Naive thymus-derived CD8-positive, alpha-beta T cell (primary cell): ENCODE results near the gene TPRKB. TPM values are rescaled to one million over a fixed set of nuclear protein-coding genes. Genes with fewer than 3 reads are reported as not detected.
A peak's percentile ranks its signal among the peaks of the same experiment; 100 is the strongest.
"Not testable (repeated sequence)": the region's sequence is repeated elsewhere in the genome, so short reads cannot be mapped to it uniquely, and the experiment has no call there.

Experiments used
- ATAC-seq, 2 donors: fragments of 150-1000 bp; cut with Tn5 transposase in 1 of 2; sonication (Bioruptor Pico), chemical (Tn5 transposase) in 1 of 2; 1 replicate in 1 of 2; 2 replicates in 1 of 2; pipeline ENCODE4 v1.10.0; 2021; ENCODE audit warnings: mild to moderate bottlenecking in 2 of 2, moderate library complexity in 2 of 2
- POLR2A ChIA-PET: fragments of 350-600 bp; sonication (Branson Sonifier 250); formaldehyde crosslinking; loops from one replicate; lab custom pipeline; 2021; ENCODE audit warnings: antibody characterized with exemption; lab: Charles Lee
- DNase-seq, 10 donors: peaks; one replicate each; pipeline versions ENCODE4 v3.0.0 to v3.0.0-alpha.2; 2020 to 2022
- H3K27ac Mint-ChIP-seq, 10 donors: one replicate each; pipeline ENCODE4 v1.8.0; 2020 to 2022; ENCODE audit warnings: mild to moderate bottlenecking in 10 of 10, mixed read lengths in 10 of 10, moderate library complexity in 4 of 10, inconsistent platforms in 1 of 10
- H3K27me3 Mint-ChIP-seq, 5 donors: one replicate each; pipeline ENCODE4 v1.8.0; 2021 to 2022; ENCODE audit warnings: mixed read lengths in 5 of 5
- H3K36me3 Mint-ChIP-seq, 3 donors: one replicate each; pipeline ENCODE4 v1.8.0; 2020 to 2022; ENCODE audit warnings: mixed read lengths in 3 of 3, mild to moderate bottlenecking in 2 of 3, inconsistent platforms in 1 of 3
- H3K4me1 Mint-ChIP-seq, 4 donors: one replicate each; pipeline ENCODE4 v1.8.0; 2021 to 2022; ENCODE audit warnings: mixed read lengths in 4 of 4
- H3K4me3 Mint-ChIP-seq, 10 donors: one replicate each; pipeline ENCODE4 v1.8.0; 2020 to 2022; ENCODE audit warnings: mild to moderate bottlenecking in 10 of 10, mixed read lengths in 10 of 10, moderate library complexity in 6 of 10, inconsistent platforms in 1 of 10
- H3K9me3 Mint-ChIP-seq, 9 donors: one replicate each; pipeline ENCODE4 v1.8.0; 2020 to 2022; ENCODE audit warnings: mixed read lengths in 9 of 9, mild to moderate bottlenecking in 3 of 9, inconsistent platforms in 1 of 9, moderate library complexity in 1 of 9
- polyA plus RNA-seq, 3 donors: library from polyadenylated mRNA; unstranded; fragments of 300-500 nt; fragmentation: Illumina TruSeq; gene quantifications; one replicate each; pipeline ENCODE4 v1.2.3, GENCODE V29; 2021
- total RNA-seq, 8 experiments: library from RNA in 2 of 8; stranded (reverse) in 2 of 8; gene quantifications; one replicate each; pipeline ENCODE4 v1.2.3 and lab custom pipeline; 2021 to 2026

Gene TPRKB
- total RNA-seq: 10 to 100 TPM; 27.7 to 35.6 TPM
- polyA plus RNA-seq: 10 to 100 TPM; 71.4 to 74.7 (median 72.6) TPM
- total RNA-seq (lab: John Stamatoyannopoulos, UW): 6.9 to 35.1 (median 18.3) reads per million in 6 experiments

- POLR2A ChIA-PET: interaction anchor here (0.8 to 1.8 kb wide), 14 partner anchors 10 to 1974 kb away, joined by 3 to 16 read pairs (median 4); partner anchors contain the start of genes ALMS1, CCT7, DUSP11 and FBXO41
- peak within 1 kb of the TSS; percentile 88 to 96 (median 94) for H3K27ac Mint-ChIP-seq
- peaks cover 17 to 28% (median 21%) of the 10 kb centered on the region in 4 donors for H3K4me1 Mint-ChIP-seq
- H3K27me3 Mint-ChIP-seq: no peaks in the 10 kb centered on the region
- H3K36me3 Mint-ChIP-seq: peaks cover 8 to 31% (median 13%) of the 10 kb centered on the region in 3 donors
- peak within 1 kb of the TSS; percentile 88 to 98 (median 95) for H3K4me3 Mint-ChIP-seq
- peaks cover 0 to 9% (median 0%) of the 10 kb centered on the region in 9 donors for H3K9me3 Mint-ChIP-seq
- DNase-seq (peak; percentile 83 to 98 (median 94)), ATAC-seq (peak; percentile 95 to 97)
These were observed at the start of gene TPRKB for GRCh38 chr2:73736855-73737779. Gene TPRKB, minus strand, starts transcription at chr2:73737345. Its CDS starts 2,776 bp downstream, at chr2:73734569.

GRCh38 chr2:73783883-73784282 is 46.7 kb upstream of the TPRKB start, which contains the start of gene C2orf78:
Gene C2orf78, plus strand, starts transcription at chr2:73784183. Its CDS starts 127 bp downstream, at chr2:73784310.
- peak within 1 kb of the TSS in 1 of 10 donors; percentile 34 for H3K27ac Mint-ChIP-seq
- peaks cover 2 to 13% (median 8%) of the 10 kb centered on the region in 4 donors for H3K4me1 Mint-ChIP-seq
- H3K4me3 Mint-ChIP-seq, ATAC-seq, H3K36me3 Mint-ChIP-seq, H3K27me3 Mint-ChIP-seq, H3K9me3 Mint-ChIP-seq, DNase-seq, POLR2A ChIA-PET: not testable (repeated sequence)

- H3K4me3 Mint-ChIP-seq, H3K27me3 Mint-ChIP-seq, H3K9me3 Mint-ChIP-seq, POLR2A ChIA-PET, H3K36me3 Mint-ChIP-seq, DNase-seq, ATAC-seq: not testable (repeated sequence)
- Mint-ChIP-seq H3K4me1 (peaks cover 3 to 18% (median 12%) of the 10 kb centered on the region in 4 donors), H3K27ac (peak overlapping the region in 1 of 10 donors; percentile 34)
These were observed 46.3 kb upstream of the TPRKB start for GRCh38 chr2:73783402-73783801.

- ATAC-seq (no peak), DNase-seq (no peak)
- H3K4me3 Mint-ChIP-seq: peak overlapping the region; percentile 91 to 100 (median 99)
- peaks cover 0 to 2% (median 0%) of the 10 kb centered on the region in 9 donors for H3K9me3 Mint-ChIP-seq
- POLR2A ChIA-PET: interaction anchor here (0.9 to 1.2 kb wide), 3 partner anchors 10 to 48 kb away, joined by 3 to 6 read pairs (median 5); partner anchors contain the start of gene TPRKB
- peaks cover 0 to 8% (median 2%) of the 10 kb centered on the region in 5 donors for H3K27me3 Mint-ChIP-seq
- H3K4me1 Mint-ChIP-seq: peaks cover 6 to 43% (median 28%) of the 10 kb centered on the region in 4 donors
- peak overlapping the region; percentile 96 to 99 (median 99) for H3K27ac Mint-ChIP-seq
- H3K36me3 Mint-ChIP-seq: peaks cover 0 to 24% (median 11%) of the 10 kb centered on the region in 3 donors
These were observed 43.1 kb upstream of the TPRKB start for GRCh38 chr2:73780237-73780582.

GRCh38 chr2:73779467-73780236 is 42.5 kb upstream of the TPRKB start, which contains the start of gene DUSP11:
Gene DUSP11, minus strand, starts transcription at chr2:73780103. Its CDS starts 129 bp downstream, at chr2:73779974.
- Mint-ChIP-seq H3K4me1 (peaks cover 6 to 47% (median 31%) of the 10 kb centered on the region in 4 donors), H3K36me3 (peaks cover 0 to 29% (median 14%) of the 10 kb centered on the region in 3 donors), H3K27ac (peak within 1 kb of the TSS; percentile 96 to 99 (median 99)), H3K4me3 (peak within 1 kb of the TSS; percentile 91 to 100 (median 99)), H3K27me3 (peaks cover 0 to 8% (median 2%) of the 10 kb centered on the region in 5 donors), H3K9me3 (peaks cover 0 to 2% (median 0%) of the 10 kb centered on the region in 9 donors)
- POLR2A ChIA-PET: interaction anchor here (0.7 to 1.2 kb wide), 4 partner anchors 10 to 49 kb away, joined by 3 to 6 read pairs (median 4); partner anchors contain the start of gene TPRKB
- peak; percentile 92 to 99 (median 96) for DNase-seq
- peak; percentile 97 to 98 for ATAC-seq

GRCh38 chr2:73778867-73779466 is 41.8 kb upstream of the TPRKB start:
- not testable (repeated sequence) for DNase-seq, H3K27me3 Mint-ChIP-seq, ATAC-seq, H3K9me3 Mint-ChIP-seq
- Mint-ChIP-seq H3K4me1 (peaks cover 10 to 53% (median 36%) of the 10 kb centered on the region in 4 donors), H3K27ac (peak overlapping the region; percentile 96 to 99 (median 99)), H3K36me3 (peaks cover 0 to 36% (median 20%) of the 10 kb centered on the region in 3 donors), H3K4me3 (peak overlapping the region; percentile 91 to 100 (median 99))
- POLR2A ChIA-PET: interaction anchor here (0.7 to 1.2 kb wide), 4 partner anchors 9 to 49 kb away, joined by 3 to 6 read pairs (median 4); partner anchors contain the start of gene TPRKB

GRCh38 chr2:73776869-73777519 is 39.8 kb upstream of the TPRKB start:
- H3K36me3 Mint-ChIP-seq: peaks cover 0 to 56% (median 26%) of the 10 kb centered on the region in 3 donors
- ATAC-seq (no peak), DNase-seq (no peak)
- no peaks in the 10 kb centered on the region for H3K27me3 Mint-ChIP-seq
- peak overlapping the region in 7 of 10 donors; percentile 4 to 51 (median 20) for H3K4me3 Mint-ChIP-seq
- peak overlapping the region in 1 of 10 donors; percentile 52 for H3K27ac Mint-ChIP-seq
- peaks cover 10 to 53% (median 45%) of the 10 kb centered on the region in 4 donors for H3K4me1 Mint-ChIP-seq
- POLR2A ChIA-PET: no interaction called here
- no peaks in the 10 kb centered on the region for H3K9me3 Mint-ChIP-seq

- DNase-seq (no peak), ATAC-seq (no peak)
- peak overlapping the region in 2 of 10 donors; percentile 32 to 51 for H3K4me3 Mint-ChIP-seq
- peaks cover 10 to 55% (median 47%) of the 10 kb centered on the region in 4 donors for H3K4me1 Mint-ChIP-seq
- peaks cover 0 to 62% (median 26%) of the 10 kb centered on the region in 3 donors for H3K36me3 Mint-ChIP-seq
- H3K27me3 Mint-ChIP-seq: no peaks in the 10 kb centered on the region
- POLR2A ChIA-PET: interaction anchor here (0.7 kb wide), 1 partner anchor 421 kb away, joined by 6 read pairs; no protein-coding TSS in a partner anchor
- H3K27ac Mint-ChIP-seq: no peak overlapping the region
- H3K9me3 Mint-ChIP-seq: no peaks in the 10 kb centered on the region
These were observed 39.2 kb upstream of the TPRKB start for GRCh38 chr2:73776381-73776780.

GRCh38 chr2:73772819-73773218 is 35.7 kb upstream of the TPRKB start:
- Mint-ChIP-seq H3K27me3 (no peaks in the 10 kb centered on the region), H3K4me3 (no peak overlapping the region), H3K9me3 (no peaks in the 10 kb centered on the region), H3K36me3 (peaks cover 12 to 94% (median 32%) of the 10 kb centered on the region in 3 donors), H3K4me1 (peaks cover 18 to 53% (median 43%) of the 10 kb centered on the region in 4 donors), H3K27ac (no peak overlapping the region)
- POLR2A ChIA-PET: interaction anchor here (0.6 kb wide), 1 partner anchor 406 kb away, joined by 3 read pairs; the partner anchor contains the start of gene MOB1A
- DNase-seq (no peak), ATAC-seq (no peak)

- POLR2A ChIA-PET: no interaction called here
- H3K27me3 Mint-ChIP-seq: no peaks in the 10 kb centered on the region
- peak overlapping the region in 1 of 10 donors; percentile 19 for H3K4me3 Mint-ChIP-seq
- no peaks in the 10 kb centered on the region for H3K9me3 Mint-ChIP-seq
- H3K4me1 Mint-ChIP-seq: peaks cover 22 to 43% (median 34%) of the 10 kb centered on the region in 4 donors
- ATAC-seq (no peak), DNase-seq (no peak)
- peak overlapping the region in 5 of 10 donors; percentile 2 to 82 (median 70) for H3K27ac Mint-ChIP-seq
- H3K36me3 Mint-ChIP-seq: peaks cover 18 to 95% (median 32%) of the 10 kb centered on the region in 3 donors
These were observed 33.6 kb upstream of the TPRKB start for GRCh38 chr2:73770725-73771124.

- no peak overlapping the region for H3K4me3 Mint-ChIP-seq
- peaks cover 18 to 25% (median 21%) of the 10 kb centered on the region in 4 donors for H3K4me1 Mint-ChIP-seq
- H3K36me3 Mint-ChIP-seq: peaks cover 18 to 95% (median 21%) of the 10 kb centered on the region in 3 donors
- H3K27ac Mint-ChIP-seq: no peak overlapping the region
- DNase-seq (no peak), ATAC-seq (no peak)
- POLR2A ChIA-PET: no interaction called here
- H3K27me3 Mint-ChIP-seq: no peaks in the 10 kb centered on the region
- H3K9me3 Mint-ChIP-seq: no peaks in the 10 kb centered on the region
These were observed 29.8 kb upstream of the TPRKB start for GRCh38 chr2:73766994-73767393.
